ENCODE measurements around the gene SLC2A9.

GRCh38 chr4:9812501-9813340, 208.6 kb downstream of the SLC2A9 start:
- TF ChIP-seq REST (IDR thresholded peaks at IDR 0.05; ENCODE audit: insufficient read depth in 1 of 2, low read depth in 2 of 2, low read length in 2 of 2), result no peak
- TF ChIP-seq POLR2AphosphoS5 (IDR thresholded peaks at IDR 0.05; ENCODE audit: low read depth, low read length), result no peak
- no peak for TF ChIP-seq TAF1 (IDR thresholded peaks at IDR 0.05; ENCODE audit: borderline replicate concordance, insufficient read depth, low read length)
- TF ChIP-seq SIN3A (IDR thresholded peaks at IDR 0.05; ENCODE audit: borderline replicate concordance, insufficient read depth, low read length), result no peak
- TF ChIP-seq FOXP2 (optimal IDR thresholded peaks at IDR 0.05; ENCODE audit: borderline replicate concordance, extremely low read depth, extremely low read length, insufficient read depth), result no peak
